CD4-positive, alpha-beta T cell treated with Interleukin-21 for 1 hour (primary cell): ENCODE data around the gene CPLX1.
"Not testable (repeated sequence)": the region's sequence is repeated elsewhere in the genome, so short reads cannot be mapped to it uniquely, and the experiment has no call there.

Experiments
- DNase-seq: peaks from one replicate; pipeline ENCODE4 v3.0.0-alpha.2; 2020

Gene CPLX1

DNA sequence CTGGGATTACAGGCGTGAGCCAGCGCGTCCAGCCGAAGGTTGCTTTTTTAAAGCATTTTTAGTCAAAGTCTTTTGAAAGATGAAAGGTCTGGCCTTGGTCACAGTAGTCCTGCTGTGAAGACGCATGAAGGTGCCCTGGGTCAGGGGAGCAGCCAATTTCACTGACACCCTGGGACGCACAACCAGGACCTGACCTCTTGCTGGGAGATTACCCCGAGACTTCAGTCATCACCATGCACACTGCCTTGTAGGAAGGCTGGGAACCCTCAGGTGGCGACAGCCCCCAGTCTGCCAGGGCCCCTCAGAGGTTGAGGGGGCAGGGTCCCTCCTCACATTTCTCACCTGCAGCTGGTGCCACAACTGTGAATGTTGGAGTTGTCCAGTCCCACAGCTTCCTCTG is 53.2 kb downstream of the CPLX1 start:
- DNase-seq: no peak

DNA sequence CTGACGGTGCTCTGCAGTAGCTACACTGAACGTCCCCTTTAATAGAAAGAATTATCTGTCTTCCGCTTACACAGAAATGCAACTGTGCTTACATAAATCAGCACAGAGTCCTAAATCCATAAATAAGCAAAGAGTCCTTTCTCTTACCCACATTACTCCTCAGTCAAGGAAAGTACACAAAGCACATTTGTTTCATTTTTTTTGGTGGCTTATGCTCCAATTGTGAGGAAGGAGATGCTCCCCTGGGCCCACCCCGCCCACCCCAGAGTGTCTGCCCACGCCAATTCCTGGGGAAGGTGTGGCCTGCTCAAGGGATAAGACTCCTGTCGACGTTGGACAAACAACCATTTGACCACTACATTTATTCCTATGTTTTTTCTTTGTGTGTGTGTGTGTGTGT is 53.8 kb downstream of the CPLX1 start:
- no peak for DNase-seq

DNA sequence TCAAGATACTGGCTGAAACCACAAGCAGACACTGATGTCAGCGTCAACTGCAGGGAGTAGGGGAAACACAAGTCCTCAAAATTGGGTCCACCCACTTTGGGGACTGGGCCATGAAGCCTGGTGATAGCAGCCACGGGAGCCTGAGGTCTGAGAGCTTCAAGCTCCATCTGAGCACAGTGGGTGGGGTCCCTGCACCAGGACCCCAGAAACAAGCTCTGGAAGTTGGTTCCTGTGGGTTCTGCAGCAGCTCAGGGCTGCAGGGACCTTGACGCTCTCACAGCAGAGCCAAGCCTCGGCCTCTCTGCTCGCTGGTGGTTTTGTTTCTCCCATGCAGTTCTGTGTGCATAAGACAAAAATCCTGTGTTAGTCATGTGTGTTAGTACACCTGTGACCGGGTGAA is 54.5 kb downstream of the CPLX1 start:
- no peak for DNase-seq

DNA sequence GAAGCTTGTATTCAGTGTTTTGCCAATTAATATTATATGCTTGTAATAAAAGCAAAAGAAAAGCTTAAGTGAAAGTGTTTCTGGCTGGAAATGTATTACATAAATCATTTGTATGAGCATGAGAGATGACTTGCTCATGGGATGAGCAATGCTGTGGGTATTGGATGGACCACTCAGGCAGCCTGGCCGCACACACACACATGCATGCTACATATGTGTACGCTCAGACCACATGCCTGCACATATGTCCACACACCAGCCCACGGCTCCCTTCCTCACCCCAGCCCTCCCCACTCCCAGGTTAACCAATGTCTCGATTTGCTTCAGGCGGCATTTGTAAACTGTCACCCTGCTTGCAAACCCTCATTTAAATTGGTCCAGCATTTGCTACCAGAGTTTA is 55.9 kb downstream of the CPLX1 start:
- no peak for DNase-seq

DNA sequence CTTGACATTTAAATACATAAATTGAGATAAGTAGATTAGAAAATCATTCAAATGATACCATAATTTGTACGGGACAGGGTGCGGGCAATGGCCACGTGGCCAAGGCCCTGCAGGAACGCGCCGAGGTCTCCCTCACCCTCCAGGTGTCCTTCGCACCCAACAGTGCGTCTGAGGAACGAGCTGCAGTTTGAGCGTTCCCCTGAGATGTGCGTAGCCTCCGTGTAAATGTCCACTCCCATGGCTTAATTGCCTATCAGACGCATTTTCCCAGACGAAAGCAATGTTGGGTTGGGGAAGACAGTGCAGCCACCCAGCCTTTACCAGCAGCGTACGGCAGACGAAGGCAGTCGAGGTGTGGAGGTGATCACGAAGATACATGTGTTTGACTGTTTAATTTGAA is 56.4 kb downstream of the CPLX1 start:
- no peak for DNase-seq

DNA sequence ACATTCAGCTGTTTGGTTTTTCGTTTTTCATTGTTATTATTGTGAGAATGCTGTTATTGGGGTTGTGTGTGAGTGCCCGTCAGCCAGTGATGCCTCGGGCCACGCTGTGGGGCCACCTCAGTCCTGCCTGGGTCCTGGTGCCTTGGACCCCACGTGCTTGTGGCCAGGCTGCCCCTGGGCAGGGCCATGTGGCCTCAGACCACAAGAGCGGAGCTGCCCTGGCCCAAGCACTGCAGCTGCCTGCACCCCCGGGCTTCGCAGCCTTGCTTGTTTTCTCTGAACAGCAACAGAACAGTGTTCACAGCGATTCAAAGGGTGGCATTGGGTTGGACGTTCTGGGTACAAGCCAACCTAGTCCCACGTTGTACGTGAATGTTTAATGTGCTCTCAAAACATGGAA is 56.9 kb downstream of the CPLX1 start:
- no peak for DNase-seq

DNA sequence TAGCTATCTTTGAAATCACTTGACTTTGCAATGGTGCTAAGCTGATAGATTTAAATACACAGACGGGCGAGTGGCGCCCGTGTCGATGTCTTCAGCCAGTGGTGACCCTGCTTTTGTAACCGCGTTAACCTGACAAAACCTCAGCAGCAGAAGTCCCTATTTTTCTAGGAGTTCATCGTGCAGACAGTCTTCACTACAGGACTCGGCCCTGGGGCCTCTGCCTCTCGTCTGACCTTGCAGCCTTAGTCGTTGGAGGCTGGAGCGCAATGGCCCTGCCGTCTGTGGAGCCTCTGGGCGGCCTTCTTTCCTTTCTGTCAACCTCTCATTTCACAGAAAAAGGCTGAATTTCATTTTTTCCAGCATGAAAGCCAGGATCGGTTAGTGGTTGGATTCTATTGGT is 57.9 kb downstream of the CPLX1 start:
- DNase-seq: no peak

DNA sequence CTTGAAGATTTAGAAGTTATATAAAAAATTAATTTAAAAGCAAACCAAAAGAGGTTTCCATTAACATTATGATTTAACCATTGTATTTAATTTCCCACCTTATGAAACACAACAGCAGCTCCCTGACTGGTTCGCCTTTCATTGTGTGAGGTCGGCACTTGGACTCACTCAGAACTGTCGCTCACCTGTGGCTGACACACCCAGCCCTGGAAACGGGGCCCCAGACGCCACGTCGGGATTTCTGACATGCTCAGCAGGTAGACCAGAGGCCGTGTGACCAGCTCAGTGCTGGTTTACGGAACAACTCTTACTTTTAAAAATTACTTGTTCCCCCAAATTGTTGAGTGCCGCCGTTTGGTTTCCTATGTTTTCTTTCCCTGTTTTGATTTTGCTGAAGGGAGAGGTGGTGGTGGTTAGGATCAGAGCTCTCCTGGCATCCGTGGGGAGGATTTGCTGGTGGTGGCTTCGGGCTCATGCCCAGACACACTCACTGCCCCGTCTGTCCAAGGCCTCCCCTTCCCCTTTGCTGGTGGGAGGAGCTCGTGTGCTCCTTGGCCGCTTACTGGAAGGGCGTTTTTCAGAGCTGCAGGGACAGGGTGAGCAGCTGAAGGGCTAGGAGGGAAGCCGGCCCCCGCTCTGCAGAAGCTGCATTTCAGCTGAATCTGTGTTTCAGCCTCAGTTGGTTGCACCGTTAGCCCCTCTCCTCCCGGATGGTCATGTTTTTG is 59.2 kb downstream of the CPLX1 start:
- DNase-seq: no peak

DNA sequence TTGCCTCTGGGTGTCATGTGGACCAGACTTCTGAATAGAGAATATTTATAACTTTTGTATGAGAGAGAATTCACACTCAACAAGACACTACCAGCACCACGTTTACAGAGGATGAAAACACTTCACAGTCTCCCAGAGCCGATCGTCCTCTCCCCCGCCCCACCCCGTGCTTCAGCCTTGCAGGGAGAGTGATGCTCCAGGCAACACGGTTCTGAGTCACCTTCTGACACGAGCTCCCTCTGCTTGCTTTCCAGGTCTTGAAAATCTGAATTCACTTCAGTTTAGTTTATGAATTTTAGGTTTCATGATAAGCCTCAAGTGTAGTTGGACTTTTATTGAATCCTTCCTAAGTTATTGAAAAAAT is 59.8 kb downstream of the CPLX1 start:
- no peak for DNase-seq

DNA sequence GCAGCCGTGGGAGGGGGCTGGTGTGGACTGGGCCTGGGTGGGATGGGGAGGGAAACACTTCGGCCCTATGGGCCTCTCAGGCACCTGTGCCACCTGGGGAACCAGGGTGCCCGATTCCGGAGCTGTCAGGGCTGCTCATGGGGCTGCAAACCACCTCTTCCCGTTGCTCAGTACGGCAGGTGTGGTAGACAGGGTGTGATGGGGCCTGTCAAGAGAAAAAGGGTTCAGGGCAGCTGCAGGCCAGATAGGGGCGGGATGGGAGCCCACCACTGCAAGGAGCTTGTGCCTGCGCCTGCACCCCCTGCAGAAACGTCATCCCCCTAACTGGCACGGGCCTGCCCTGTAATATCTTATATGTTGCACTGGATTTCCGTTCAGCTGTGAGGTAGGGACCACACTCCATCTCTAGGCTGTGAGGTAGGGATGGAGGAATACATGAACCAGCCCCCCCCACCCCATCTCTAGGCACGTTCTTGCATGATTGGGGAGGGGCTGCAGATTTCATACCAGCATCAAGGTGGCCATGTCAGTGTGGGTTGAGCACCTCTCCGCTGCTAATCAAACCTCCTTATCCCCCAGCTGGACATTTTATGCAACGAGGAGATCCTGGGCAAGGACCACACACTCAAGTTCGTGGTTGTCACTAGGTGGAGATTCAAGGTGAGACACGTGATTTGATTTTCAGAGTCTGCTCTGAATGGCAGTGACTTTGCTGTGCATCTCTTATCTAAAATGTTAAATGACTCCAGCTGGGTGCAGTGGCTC is 61.3 kb downstream of the CPLX1 start:
- no peak for DNase-seq

DNA sequence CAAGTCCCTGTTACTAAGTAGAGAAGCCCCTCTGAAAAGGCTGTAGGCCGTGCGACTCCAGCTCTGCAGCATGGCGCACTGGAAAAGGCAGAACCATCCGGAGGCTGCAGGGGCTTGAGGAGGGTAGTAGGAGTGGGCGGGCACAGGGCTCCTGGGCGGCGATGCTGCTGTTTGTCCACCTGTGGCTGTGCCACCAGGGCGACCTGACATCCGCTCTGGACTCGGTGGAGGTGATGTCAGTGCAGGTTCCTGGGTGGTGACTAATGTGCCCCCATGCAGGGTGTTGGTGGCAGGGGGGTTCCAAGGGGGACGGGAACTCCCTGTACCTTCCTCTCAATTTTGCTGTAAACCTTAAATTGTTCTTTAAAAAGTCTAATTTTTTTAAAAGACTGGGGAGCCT is 62.0 kb downstream of the CPLX1 start:
- peak; percentile 22 for DNase-seq

DNA sequence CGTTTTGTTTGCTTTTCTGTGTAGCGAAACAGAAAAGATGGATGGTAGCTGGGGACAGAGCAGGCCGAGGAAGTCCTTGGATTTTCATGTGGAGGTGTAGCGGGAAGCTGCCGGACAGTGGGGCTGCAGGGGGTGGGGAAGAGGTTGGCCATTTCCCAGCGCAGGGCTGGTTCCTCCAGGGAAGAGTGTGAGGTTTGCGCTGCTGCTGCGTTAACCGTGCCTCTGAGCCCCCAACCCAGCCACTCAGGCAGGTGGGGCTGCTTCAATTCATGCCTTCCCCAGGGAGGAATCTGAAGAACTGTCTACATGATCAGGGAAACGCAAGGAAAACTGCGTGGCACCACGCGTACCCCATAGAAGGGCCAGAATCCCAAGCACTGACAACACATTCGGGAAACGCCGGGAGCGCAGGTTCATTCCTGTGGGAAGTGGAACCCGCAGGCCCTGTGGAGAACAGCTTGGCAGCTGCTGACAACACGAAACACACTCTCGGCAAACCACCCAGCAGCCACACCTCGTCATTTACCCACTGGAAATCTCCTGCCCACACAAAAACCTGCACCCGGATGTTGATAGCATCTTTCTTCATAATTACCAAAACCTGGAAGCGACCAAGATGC is 62.6 kb downstream of the CPLX1 start:
- DNase-seq: no peak

DNA sequence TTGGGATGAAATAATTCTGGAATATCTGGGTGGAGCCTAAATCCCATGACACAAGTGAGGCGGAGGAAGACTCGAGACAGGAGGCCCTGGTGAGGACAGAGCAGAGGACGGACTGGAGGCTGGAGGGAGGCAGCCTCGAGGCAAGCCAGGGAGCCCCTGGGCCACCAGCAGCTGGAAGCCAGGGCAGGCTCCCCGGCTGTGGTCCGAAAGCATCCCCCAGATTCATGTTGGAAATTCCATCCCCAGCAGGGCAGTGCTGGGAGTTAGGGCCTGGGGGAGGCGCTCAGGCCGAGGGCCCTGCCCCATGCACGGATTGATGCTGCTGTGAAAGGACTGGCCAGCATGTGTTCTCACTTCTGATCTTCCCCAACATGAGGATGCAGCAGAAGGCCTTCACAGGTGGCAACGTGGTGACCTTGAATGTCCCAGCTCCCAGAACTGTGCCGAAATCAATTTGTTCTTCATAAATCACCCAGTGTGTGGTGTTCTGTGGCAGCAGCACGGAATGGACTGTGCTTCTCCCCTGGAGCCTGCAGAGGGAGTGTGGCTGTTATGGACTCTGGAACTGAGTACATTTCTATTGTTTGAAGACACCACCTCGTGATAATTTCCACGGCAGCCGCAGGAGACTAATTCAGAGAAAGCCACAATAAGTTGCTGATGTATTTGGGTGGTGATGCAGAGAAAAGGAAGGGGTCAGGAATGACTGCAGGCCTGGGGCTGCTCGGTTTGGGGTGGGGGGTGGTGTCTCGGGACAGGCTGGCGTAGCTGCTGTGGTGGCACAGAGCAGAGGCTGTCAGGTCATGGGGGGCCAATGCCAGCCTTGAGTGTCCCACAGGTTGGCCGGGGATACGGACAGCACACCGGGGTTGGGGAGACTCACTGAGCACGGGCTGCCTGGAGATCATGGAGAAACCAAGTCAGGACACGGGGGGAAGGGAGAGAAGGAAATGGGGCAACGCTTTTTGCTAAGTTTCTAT is 63.4 kb downstream of the CPLX1 start:
- no peak for DNase-seq

DNA sequence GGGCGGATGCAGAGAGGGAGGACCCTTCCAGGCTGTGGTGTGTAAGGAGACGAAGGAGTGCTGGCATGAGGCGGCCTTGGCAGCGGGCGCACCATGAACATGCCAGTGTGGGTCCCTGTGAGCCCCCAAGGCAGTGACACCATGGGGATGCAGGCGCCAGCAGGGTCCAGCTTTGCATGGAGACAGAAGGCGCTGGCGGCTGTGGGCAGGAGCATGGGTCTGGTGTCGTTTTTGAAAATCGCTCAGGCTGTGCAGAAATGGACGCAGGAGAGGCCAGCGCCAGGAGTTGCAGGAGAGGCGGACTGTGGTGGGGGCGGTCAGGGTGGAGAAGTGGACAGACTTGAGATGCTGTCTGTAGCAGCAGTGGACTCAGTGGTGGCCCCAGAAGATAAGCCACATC is 64.2 kb downstream of the CPLX1 start:
- DNase-seq: no peak

DNA sequence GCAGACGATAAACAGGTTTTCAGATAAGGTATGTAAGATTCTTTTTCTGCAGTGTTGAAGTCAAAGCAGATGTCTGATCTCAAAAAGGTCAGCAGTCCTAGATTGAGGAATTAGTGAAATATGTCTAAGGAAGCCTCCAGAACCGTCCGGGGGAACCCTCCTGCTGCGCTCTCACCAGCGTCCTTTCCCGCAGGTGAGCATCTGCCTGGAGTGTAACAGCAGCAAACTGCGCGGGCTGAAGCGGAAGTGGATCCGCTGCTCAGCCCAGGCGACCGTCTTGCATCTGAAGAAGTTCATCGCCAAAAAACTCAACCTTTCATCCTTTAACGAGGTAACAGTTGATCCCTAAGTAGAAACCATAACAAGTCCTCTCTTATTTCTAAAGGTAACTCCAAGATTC is 64.8 kb downstream of the CPLX1 start:
- DNase-seq: no peak

DNA sequence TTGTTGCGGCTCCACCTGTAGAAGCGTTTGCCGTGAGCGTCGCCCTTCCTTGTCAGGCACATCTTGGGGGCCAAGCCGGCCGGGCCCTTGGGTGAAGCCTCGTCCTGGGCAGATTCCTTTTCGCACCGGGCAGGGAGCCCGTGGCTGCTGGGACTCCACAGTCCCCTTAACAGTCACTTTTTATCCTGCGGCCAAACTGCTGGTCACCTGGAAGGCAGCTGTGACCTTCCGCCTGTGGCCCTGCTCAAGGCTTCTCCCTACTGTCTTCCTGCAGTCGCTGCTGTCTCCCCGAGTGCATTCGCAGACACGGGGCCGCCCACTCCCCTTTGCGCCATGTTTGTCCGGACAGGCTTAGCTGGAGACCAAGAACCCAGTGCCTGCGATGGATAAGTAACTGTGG is 65.3 kb downstream of the CPLX1 start:
- no peak for DNase-seq

DNA sequence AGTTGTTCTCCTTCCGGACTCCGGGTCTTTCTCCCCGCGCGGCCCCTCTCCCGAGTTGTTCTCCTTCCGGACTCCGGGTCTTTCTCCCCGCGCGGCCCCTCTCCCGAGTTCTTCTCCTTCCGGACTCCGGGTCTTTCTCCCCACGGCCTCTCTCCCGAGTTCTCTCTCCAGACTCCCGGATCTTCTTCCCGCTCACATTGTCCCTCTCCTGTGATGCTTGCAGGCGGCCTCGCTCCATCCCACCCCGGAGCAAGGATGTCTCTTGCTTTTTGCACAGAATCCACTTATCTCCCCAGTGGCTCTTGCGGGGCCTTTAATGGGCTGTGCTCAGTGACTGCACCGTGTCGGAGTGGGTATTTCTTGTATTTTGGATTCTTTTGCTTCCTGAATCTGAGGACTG is 66.1 kb downstream of the CPLX1 start:
- not testable (repeated sequence) for DNase-seq

DNA sequence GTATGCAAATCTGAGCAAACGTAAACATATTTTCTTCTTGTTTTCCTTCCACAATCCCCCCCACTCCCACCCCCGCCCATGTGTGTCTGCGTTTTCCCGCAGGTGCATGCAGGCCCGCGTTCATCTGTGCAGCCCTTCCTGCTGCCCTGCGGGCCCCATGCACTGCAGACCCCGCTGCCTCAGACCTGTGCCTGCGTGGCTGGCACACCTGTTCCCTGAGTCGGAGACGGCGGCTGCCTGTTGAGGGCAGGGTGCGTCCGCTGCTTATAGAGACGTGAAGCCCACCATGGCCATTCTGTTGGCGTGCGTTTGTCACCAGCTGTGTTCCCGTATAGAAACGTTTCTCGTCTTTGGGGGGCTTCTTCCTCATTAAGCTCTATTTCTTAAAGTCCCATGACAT is 68.8 kb downstream of the CPLX1 start:
- no peak for DNase-seq

DNA sequence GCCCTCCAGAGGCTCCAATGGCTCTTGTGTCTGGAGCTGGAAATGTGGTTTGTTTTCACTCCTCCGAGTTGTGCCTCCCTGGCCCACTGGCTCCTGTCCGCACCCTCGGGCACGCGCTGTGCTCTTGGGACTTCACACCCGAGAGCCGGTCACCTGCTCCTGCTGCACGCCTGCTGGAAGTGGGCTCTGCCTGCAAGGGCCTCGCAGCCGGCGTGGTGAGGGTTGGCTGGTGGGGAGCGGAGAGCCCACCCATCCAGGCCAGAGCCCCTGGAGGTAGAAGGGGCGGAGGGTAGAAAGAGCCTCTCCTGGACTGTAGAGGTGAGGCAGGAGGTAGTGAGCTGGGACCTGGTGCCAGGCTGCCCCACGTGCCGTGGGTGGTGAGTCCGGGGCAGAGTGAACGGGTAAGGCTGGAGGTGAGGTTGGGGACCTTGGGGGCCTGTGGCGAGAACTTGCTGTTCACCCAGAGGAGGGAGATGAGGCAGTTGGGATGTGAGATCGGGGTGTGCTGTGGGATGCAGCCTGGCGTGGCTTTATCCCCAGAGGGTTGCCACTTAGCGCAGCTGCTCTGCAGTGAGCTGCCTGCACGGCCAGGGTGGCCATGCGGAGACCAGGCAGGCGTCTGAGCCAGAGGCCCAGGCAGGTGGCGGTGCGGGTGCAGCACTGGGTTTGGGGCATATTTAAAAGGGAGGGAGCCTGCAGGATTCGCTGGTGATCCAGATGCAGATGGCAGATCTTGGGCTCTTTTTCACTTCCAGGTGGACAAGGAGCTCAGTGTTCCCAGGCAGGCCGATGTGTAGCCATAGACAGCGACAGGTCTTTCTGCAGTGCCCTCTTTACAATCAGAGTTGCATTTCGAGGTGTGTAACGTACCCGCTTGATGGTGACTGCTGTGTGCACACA is 71.5 kb downstream of the CPLX1 start:
- DNase-seq: no peak

DNA sequence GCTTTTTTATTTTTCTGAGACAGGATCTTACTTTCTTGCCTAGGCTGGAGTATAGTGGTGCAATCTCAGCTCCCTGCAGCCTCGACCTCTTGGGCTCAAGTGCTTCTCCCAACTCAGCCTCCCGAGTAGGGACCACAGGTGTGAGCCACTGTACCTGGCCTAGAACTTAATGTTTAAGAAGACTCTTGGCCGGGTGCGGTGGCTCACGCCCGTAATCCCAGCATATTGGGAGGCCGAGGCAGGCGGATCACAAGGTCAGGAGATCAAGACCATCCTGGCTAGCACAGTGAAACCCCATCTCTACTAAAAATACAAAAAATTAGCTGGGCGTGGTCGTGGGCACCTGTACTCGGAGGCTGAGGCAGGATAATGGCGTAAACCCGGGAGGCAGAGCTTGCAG is 72.7 kb downstream of the CPLX1 start:
- not testable (repeated sequence) for DNase-seq

DNA sequence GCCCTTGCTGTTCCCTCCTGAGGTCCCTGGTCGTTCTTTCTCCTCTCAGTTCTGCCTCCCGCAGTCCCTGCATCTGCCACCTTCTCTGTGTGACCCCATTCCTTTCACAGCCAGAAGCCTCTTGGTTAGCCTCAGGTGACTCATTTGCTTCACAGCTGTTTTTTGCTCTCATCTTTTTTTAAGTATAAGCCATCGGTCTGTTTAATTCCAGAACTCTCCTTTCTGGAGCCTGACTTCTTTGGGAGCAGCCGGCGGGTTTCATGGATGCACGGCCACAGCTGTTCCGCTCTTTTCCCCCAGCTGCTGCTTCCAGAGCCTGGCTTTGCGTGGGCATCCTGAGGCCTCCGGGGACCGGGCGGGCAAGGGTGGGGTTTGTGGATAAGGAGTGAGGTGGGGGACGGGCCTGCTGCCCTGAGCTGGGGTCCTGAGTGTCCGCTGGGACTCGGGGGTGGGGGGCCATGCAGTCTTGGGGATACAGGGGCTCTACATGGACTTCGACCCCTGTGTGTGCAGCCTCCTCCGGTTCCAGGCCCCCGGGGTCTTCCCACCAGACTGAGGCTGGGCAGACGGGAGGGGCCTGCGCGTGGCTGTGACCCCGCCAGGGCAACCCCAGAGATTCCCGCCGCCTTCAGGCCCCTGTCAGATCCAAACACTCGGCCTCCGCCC is 73.6 kb downstream of the CPLX1 start:
- DNase-seq: no peak

DNA sequence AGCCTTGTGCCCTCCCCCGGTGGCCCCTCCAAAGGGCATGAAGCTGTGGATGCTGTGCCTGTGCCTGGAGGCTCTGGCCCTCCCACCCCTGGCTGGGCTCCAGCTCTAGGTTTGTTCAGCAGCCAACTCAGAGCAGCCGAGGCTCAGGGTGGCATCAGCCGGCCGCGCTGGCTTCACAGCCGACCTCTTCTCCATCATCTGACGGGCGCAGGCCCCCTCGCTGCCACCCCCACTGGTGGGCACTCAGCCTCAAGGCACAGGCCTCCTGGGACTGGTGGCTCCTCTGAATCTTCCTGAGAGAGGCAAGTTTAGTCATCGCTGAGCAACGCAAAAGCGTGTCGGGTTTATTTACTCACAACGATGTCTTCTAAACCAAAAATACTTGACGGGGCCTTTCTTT is 74.3 kb downstream of the CPLX1 start:
- no peak for DNase-seq
